Fibroblast of skin of back (primary cell): Measurements from ENCODE around the gene TAAR6.
"Not testable (repeated sequence)": the region's sequence is repeated elsewhere in the genome, so short reads cannot be mapped to it uniquely, and the experiment has no call there.

ENCODE experiments used
- DNase-seq: peaks from one replicate; pipeline ENCODE4 v3.0.0-alpha.2; 2013

TAAR6 gene

DNA sequence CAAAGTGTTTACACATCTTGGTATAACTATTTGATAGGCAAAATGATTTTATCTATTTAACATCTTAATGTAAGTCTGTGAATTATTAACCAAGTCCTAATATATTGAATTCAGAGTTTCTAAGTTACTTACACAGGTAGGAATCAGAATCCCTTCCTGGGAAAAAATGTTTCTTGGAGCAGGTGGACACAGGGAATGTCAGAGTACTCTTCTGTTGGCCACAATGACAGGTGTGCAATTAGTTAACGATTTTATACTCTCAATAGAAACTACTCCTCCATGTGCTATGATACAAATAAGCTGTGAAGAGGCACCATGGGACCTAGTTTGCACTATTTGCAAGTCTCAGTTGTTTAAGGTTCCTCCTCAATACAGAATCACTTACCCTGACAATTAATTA lies 20.2 kb downstream of the TAAR6 start:
- DNase-seq: no peak

DNA sequence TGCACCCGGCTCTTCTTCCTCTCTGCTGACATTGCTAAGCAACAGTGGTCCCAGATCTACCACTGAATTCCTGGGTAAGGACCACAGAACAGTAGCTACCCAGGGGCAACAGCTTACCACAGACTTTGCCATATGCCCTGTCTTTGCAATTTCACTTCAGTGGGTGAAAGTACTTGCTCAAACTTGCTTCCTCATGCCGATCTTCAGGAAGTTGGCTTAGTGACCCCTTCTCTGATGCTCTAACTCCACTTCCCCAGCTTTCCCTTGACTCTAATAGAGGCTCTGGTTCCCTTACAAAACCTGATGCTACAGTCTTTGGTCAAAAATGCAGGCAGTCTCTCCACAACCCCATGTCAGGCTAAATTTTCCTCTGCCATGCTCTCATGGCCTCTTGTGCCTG lies 22.7 kb downstream of the TAAR6 start:
- no peak for DNase-seq

DNA sequence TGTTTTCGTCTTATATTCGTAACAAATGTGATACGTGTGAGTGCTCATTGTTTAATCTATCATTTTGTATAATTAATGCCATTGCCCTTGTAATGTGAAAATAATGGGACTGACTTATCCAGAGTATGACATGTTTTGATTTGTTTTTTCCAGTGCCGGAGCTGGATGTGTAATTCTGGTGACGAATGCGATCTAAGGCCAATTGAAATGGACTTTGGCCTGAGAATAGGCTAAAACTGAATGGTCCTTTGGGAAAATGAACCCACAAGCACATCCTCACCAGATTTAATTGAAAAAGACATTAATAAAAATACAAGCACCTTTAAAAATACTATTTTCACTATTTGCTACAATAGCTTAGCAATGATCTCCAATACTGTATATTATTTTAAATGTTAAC lies 26.1 kb downstream of the TAAR6 start:
- no peak for DNase-seq

DNA sequence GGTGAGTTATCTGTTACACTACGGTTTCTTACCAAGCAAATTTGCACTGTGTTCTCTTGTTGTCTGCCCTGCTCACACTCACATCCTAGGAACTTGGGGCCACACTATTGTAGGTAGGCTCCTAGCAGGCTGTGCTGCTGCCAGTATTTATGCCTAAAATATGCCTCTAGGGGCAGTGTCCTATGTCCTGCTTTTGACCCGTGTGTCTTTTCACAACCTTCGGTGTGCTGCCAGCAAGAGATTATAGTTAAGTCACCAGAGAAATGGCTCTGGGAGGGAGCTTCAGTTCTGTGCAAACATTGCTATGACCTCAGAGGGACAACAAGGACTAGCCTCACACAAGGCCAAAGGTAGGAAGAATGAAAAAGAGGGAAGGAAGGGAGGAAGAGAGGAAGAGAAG lies 28.4 kb downstream of the TAAR6 start:
- DNase-seq: peak; percentile 2

DNA sequence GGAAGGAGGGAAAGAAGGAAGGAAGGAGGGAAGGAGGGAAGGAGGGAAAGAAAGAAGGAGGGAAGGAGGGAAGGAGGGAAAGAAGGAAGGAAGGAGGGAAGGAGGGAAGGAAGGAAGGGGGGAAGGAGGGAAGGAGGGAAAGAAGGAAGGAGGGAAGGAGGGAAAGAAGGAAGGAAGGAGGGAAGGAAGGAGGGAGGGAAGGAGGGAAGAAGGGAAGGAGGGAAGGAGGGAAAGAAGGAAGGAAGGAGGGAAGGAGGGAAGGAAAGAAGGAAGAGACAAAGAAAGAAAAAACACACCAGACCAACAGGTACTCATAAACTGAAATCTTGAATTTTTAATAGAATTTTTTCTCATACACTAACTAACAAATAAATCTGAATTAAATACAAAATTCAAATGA lies 30.8 kb downstream of the TAAR6 start:
- not testable (repeated sequence) for DNase-seq

DNA sequence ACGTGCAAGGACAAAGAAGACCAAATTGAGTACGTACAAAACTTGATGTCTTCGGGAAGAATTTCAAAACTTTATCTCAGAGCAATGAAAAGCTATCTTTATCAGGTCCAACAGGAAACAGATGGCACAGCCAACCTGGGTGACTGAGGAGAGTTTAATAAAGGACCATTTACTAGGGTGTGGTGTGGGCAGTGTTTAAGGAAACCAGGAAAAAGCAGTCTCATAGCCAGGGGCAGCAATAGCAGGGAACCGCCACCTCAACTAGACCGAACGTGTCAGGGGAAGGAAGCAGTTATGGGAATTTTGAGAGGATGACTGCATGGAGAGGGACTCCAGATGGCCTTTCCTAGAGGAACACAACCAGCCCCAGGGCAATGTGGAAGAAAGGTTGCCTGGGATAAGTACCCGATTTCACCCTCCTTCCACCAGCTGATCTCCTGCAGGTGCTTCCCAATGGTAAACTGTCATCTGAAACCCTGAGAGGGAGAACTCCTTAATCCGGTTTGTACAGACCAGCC lies 34.6 kb downstream of the TAAR6 start:
- no peak for DNase-seq

DNA sequence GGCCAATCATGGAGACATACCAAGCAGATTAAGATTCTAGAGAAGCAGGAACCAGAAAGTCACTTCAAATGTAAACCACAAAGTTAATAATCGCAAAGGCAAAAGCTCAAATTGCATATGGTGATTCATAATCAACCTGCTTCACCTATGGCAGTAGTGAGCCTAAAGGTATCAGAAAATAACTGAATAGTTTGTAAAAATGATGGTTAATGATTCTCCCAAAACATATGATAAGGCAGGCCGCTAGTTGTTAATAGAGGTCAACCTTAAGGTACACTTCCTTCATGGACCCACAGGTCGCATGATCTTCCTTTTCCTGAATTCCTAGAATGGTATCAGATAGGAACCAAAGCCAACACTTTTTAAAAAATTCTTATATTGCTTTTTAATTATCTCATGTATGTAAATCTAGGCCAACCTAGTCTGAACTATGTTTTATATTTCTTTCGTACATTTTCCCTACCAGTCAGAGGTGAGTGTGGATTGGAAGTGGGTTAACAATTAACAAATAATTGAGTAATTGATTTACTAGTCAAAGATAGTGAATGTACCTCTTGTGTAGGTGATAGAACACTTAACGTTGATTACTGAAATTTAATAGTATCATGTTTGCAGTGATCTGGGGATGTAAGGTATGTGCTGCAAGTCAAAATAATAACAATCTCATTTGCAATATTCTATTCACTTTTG lies 37.6 kb downstream of the TAAR6 start:
- DNase-seq: no peak

DNA sequence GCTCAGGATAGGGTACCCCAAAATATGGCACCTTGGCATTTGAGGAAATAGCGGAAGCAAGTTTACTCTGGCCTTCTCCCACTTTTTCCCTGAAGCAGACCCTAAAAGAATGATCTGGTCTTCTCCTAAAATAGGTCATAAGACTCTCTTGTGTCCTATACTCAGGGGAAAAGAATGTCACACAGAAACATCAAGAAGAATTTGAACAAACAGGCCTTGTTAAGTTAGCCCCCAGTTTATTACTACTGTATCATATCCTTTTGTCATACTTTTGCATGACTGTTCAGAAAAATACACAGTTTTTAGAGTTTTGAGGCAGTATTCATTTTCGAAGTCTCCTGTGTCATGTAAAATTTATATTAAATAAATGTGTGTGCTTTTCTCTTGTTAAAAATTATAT lies 41.5 kb downstream of the TAAR6 start:
- DNase-seq: no peak

DNA sequence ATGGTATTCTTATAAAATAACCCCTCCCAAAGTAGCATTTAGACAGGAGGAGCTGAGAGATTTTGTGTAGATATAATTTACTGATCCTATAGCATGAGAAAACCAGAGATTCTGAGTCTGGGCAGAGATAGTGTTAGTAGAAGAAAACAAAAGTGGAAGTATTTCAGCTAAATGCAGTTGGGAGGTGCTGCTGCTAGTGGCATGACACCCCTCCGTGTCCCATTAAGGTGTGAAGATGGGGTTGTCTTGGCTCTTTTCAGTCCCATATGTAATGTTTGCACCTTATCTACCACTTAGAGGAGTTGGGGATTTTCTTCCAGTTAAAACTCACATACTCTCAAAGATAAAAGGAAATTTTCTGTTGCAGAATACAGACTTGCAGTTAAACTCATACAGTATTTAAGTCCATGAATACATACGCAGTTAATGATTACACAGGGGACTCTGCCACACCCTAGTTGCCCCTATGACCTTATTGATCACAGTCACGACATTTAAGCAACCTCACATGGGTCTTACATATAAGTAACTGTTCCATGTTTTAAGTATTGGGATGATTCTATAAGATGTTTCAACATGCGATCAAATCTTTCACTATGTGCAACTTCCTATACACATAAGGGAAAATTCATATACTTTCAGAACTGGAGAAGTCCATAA lies 42.5 kb downstream of the TAAR6 start:
- DNase-seq: no peak

DNA sequence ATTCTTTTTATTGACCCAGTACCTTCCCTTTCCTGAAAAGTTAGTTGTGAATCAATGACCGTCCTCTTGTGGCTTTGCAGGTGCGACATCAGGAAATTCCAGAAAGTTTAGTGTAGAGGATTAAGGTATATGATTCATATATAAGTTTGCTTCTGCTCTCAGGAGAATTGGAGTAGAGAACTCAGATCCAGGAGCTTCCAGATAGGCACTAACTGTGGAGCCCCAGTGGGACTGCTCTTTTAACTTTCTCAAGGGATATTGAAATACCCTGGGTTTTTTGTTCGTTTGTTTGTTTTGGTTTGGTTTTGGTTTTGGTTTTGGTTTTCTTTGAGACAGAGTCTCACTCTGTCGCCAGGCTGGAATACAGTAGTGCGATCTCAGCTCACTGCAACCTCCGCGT lies 44.4 kb downstream of the TAAR6 start:
- no peak for DNase-seq

DNA sequence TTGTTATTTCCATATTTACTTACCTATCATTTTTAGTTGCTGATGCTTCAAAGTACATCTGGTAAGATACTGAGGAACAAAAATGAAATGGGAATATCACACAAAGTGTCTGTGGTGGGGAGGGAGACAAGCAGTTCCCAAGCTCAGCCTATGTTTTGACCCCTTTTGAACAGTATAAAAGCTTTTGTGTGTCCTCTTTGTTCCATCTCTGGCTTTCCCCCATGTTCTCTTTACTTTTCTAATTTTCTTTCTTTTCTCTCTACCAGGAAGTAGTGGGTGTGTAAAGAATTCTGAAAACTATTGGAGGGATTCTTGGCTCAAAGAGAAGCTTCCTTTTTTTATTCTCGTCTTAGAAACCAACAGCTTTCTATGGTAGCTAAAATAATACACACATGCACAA lies 46.6 kb downstream of the TAAR6 start:
- DNase-seq: no peak
